H1 (cell line): Measurements from ENCODE around the gene SH3RF2. TPM values are rescaled to one million over a fixed set of nuclear protein-coding genes. Genes with fewer than 3 reads are reported as not detected.

Experiments
- CTCF ChIA-PET: fragments of 300-600 bp; sonication (Branson Sonifier 250); formaldehyde crosslinking; loops from one replicate; lab custom pipeline; 2021; ENCODE audit not compliant: partially characterized antibody; lab: Charles Lee
- POLR2A ChIA-PET: fragments of 300-600 bp; sonication (Branson Sonifier 250); formaldehyde crosslinking; loops from one replicate; lab custom pipeline; 2021; ENCODE audit warnings: inconsistent platforms; ENCODE audit not compliant: partially characterized antibody; lab: Charles Lee
- DNase-seq, 2 experiments: peaks; one replicate each; pipeline versions ENCODE4 v3.0.0 to v3.0.0-alpha.2; 2010 to 2022; ENCODE audit warnings: low spot score in 2 of 2, low read depth in 1 of 2, mixed read lengths in 1 of 2
- FAIRE-seq: peaks from 2 replicates; lab custom pipeline; 2011; peaks lifted over from hg19 to GRCh38; lab: Jason Lieb, UNC
- H2AFZ ChIP-seq: 2 replicates; pipeline ENCODE4 v1.8.1; 2012; ENCODE audit warnings: low read length, inconsistent platforms
- H2AK5ac ChIP-seq: 2 replicates; pipeline ENCODE4 v1.6.1; 2013; ENCODE audit warnings: low read depth, low read length
- H2BK120ac ChIP-seq: replicated peaks from 2 replicates; pipeline ENCODE3; 2013; ENCODE audit warnings: low read depth, low read length, inconsistent platforms
- H2BK12ac ChIP-seq: 2 replicates; pipeline ENCODE4 v1.6.1; 2013; ENCODE audit warnings: low read depth, low read length
- H2BK15ac ChIP-seq: 2 replicates; pipeline ENCODE4 v1.6.1; 2013; ENCODE audit warnings: low read length
- H2BK20ac ChIP-seq: 2 replicates; pipeline ENCODE4 v1.6.1; 2013; ENCODE audit warnings: low read length
- H2BK5ac ChIP-seq: 2 replicates; pipeline ENCODE4 v1.6.1; 2013; ENCODE audit warnings: low read depth, low read length
- H3K14ac ChIP-seq: 2 replicates; pipeline ENCODE4 v1.6.1; 2013; ENCODE audit warnings: inconsistent platforms; ENCODE audit not compliant: insufficient read length
- H3K18ac ChIP-seq: 2 replicates; pipeline ENCODE4 v1.6.1; 2013; ENCODE audit warnings: low read length; ENCODE audit errors: extremely low read depth
- H3K23ac ChIP-seq: 2 replicates; pipeline ENCODE4 v1.6.1; 2013; ENCODE audit warnings: inconsistent platforms; ENCODE audit not compliant: insufficient read length
- H3K23me2 ChIP-seq: 2 replicates; pipeline ENCODE4 v1.6.1; 2013; ENCODE audit warnings: low read depth, low read length
- H3K27ac ChIP-seq: 2 replicates; pipeline ENCODE4 v1.6.1; 2011; ENCODE audit warnings: low read depth, low read length, inconsistent platforms
- H3K27me3 ChIP-seq, 4 experiments: replicated peaks in 1 of 4; 1 replicate in 1 of 4; 2 replicates in 3 of 4; pipeline versions ENCODE4 v1.6.1 to v1.8.1; 2011 to 2013; ENCODE audit warnings: low read length in 3 of 4, mild to moderate bottlenecking in 3 of 4, inconsistent platforms in 2 of 4, mixed read lengths in 2 of 4, moderate library complexity in 1 of 4; ENCODE audit not compliant: control insufficient read depth in 3 of 4, insufficient read depth in 3 of 4; ENCODE audit errors: extremely low read depth in 1 of 4
- H3K36me3 ChIP-seq, 4 experiments: 2 replicates each; pipeline versions ENCODE4 v1.6.1 to v1.8.1; 2011 to 2013; ENCODE audit warnings: mild to moderate bottlenecking in 4 of 4, low read length in 3 of 4, moderate library complexity in 2 of 4, control low read depth in 1 of 4, inconsistent platforms in 1 of 4; ENCODE audit not compliant: insufficient read depth in 4 of 4, control insufficient read depth in 2 of 4
- H3K4ac ChIP-seq: replicated peaks from 2 replicates; pipeline ENCODE3; 2013; ENCODE audit warnings: low read length, low read depth, mixed read lengths, inconsistent platforms; ENCODE audit not compliant: insufficient read length
- H3K4me1 ChIP-seq, 4 experiments: replicated peaks in 1 of 4; 1 replicate in 1 of 4; 2 replicates in 3 of 4; pipeline versions ENCODE4 v1.6.1 to v1.8.1; 2011 to 2013; ENCODE audit warnings: low read length in 3 of 4, inconsistent platforms in 2 of 4, mixed read lengths in 1 of 4; ENCODE audit not compliant: insufficient read depth in 4 of 4, control insufficient read depth in 3 of 4
- H3K4me2 ChIP-seq, 2 experiments: 2 replicates each; pipeline versions ENCODE4 v1.6.1 to v1.8.1; 2011 to 2013; ENCODE audit warnings: low read depth in 2 of 2, low read length in 2 of 2, control low read depth in 1 of 2, inconsistent platforms in 1 of 2, mild to moderate bottlenecking in 1 of 2; ENCODE audit not compliant: insufficient read depth in 1 of 2
- H3K4me3 ChIP-seq, 4 experiments: fragments of 200-600, 300-600 bp in 1 of 4; sonication (generic), shearing (Covaris generic), sonication (Bioruptor Twin) in 1 of 4; 2 replicates each; pipeline versions ENCODE4 v1.5.1 to v1.8.1; 2011 to 2016; ENCODE audit warnings: low read length in 4 of 4, low read depth in 3 of 4, control low read depth in 2 of 4, inconsistent platforms in 2 of 4, mild to moderate bottlenecking in 2 of 4, mixed read lengths in 1 of 4, moderate library complexity in 1 of 4; ENCODE audit not compliant: insufficient read depth in 2 of 4; ENCODE audit errors: extremely low read depth in 1 of 4
- H3K56ac ChIP-seq: replicated peaks from 2 replicates; pipeline ENCODE3; 2013; ENCODE audit warnings: low read depth, mild to moderate bottlenecking, mixed read lengths, low read length, inconsistent platforms; ENCODE audit not compliant: insufficient read length
- H3K79me1 ChIP-seq: 2 replicates; pipeline ENCODE4 v1.6.1; 2013; ENCODE audit warnings: low read depth, low read length, control low read depth
- H3K79me2 ChIP-seq, 2 experiments: 2 replicates each; pipeline versions ENCODE4 v1.6.1 to v1.8.1; 2012 to 2013; ENCODE audit warnings: low read length in 2 of 2, mild to moderate bottlenecking in 2 of 2, inconsistent platforms in 1 of 2; ENCODE audit not compliant: insufficient read depth in 2 of 2, control insufficient read depth in 1 of 2
- H3K9ac ChIP-seq, 4 experiments: replicated peaks in 1 of 4; 1 replicate in 1 of 4; 2 replicates in 3 of 4; pipeline versions ENCODE4 v1.6.1 to v1.8.1; 2011 to 2013; ENCODE audit warnings: low read depth in 3 of 4, low read length in 3 of 4, control low read depth in 2 of 4, mild to moderate bottlenecking in 2 of 4, moderate library complexity in 2 of 4, inconsistent platforms in 1 of 4; ENCODE audit errors: extremely low read depth in 1 of 4
- H3K9me3 ChIP-seq, 2 experiments: 2 replicates each; pipeline versions ENCODE4 v1.6.1 to v1.8.1; 2012 to 2013; ENCODE audit warnings: mild to moderate bottlenecking in 2 of 2, moderate library complexity in 2 of 2, control low read depth in 1 of 2, inconsistent platforms in 1 of 2, low read depth in 1 of 2, low read length in 1 of 2, mixed read lengths in 1 of 2; ENCODE audit not compliant: insufficient read depth in 2 of 2
- H4K20me1 ChIP-seq, 2 experiments: replicated peaks in 1 of 2; 2 replicates each; pipeline versions ENCODE3 to v1.8.1; 2011 to 2013; ENCODE audit warnings: inconsistent platforms in 2 of 2, low read length in 2 of 2, mild to moderate bottlenecking in 1 of 2; ENCODE audit not compliant: insufficient read depth in 2 of 2, control insufficient read depth in 1 of 2
- H4K5ac ChIP-seq: 2 replicates; pipeline ENCODE4 v1.6.1; 2013; ENCODE audit warnings: low read length, low read depth, mixed read lengths, inconsistent platforms; ENCODE audit not compliant: insufficient read length
- H4K8ac ChIP-seq: 2 replicates; pipeline ENCODE4 v1.8.0; 2013; ENCODE audit warnings: mild to moderate bottlenecking, moderate library complexity, low read length, inconsistent platforms; ENCODE audit not compliant: insufficient read depth; ENCODE audit errors: extremely low read depth
- H4K91ac ChIP-seq: replicated peaks from 2 replicates; pipeline ENCODE3; 2013; ENCODE audit warnings: low read length, mixed read lengths, inconsistent platforms; ENCODE audit not compliant: insufficient read length
- ATF3 ChIP-seq: IDR thresholded peaks from 2 replicates; pipeline ENCODE4 v1.6.1; 2011; ENCODE audit warnings: low read depth, mild to moderate bottlenecking, low read length; ENCODE audit not compliant: insufficient read depth
- E2F6 ChIP-seq: IDR thresholded peaks from 2 replicates; pipeline ENCODE4 v1.6.1; 2012; ENCODE audit warnings: inconsistent platforms
- KDM1A ChIP-seq: fragments of 200-600, 300-600 bp; sonication (generic); IDR thresholded peaks from 2 replicates; pipeline ENCODE4 v1.7.1; 2016; ENCODE audit warnings: mild to moderate bottlenecking, low read length, borderline replicate concordance
- MAX ChIP-seq: IDR thresholded peaks from 2 replicates; pipeline ENCODE4 v1.6.1; 2012; ENCODE audit warnings: inconsistent platforms
- RXRA ChIP-seq: IDR thresholded peaks from 2 replicates; pipeline ENCODE4 v1.6.1; 2011; ENCODE audit warnings: low read depth, mild to moderate bottlenecking, low read length, moderate library complexity; ENCODE audit not compliant: insufficient read depth
- SRF ChIP-seq: IDR thresholded peaks from 2 replicates; pipeline ENCODE4 v1.6.1; 2011; ENCODE audit warnings: mild to moderate bottlenecking, low read depth, low read length, moderate library complexity
- WGBS, 2 experiments: shearing (Covaris generic) in 1 of 2; methylation state at CpG; one replicate each; pipeline versions ENCODE4 v1.1.6 to v1.1.7; 2013 to 2015; ENCODE audit warnings: low lambda C conversion rate in 2 of 2, mixed read lengths in 2 of 2, inconsistent platforms in 1 of 2, low coverage in 1 of 2, missing lambda C conversion rate in 1 of 2; ENCODE audit not compliant: insufficient replicate concordance in 2 of 2, insufficient coverage in 1 of 2, insufficient read length in 1 of 2; ENCODE audit errors: extremely low coverage in 1 of 2, missing lambda C conversion rate in 1 of 2; 5-methylcytosine and 5-hydroxymethylcytosine counted together
- polyA plus RNA-seq, 7 experiments: library from polyadenylated mRNA; depleted of rRNA in 3 of 7; stranded (reverse) in 5 of 7; unstranded in 2 of 7; fragments of >200 nt in 5 of 7; fragments of 200-250 nt in 2 of 7; gene quantifications; 1 replicate in 5 of 7; 2 replicates in 1 of 7; 4 replicates in 1 of 7; pipeline versions ENCODE4 v1.2.1 to v1.2.3, GENCODE V29; 2011 to 2013; ENCODE audit warnings: missing spikeins in 2 of 7, mixed read lengths in 2 of 7
- total RNA-seq: library from RNA; stranded (reverse); fragmentation: NEBNext Ultra II Directional; extraction: Animal tissue kit (Norgen Biotek cat#: 25700); gene quantifications from 2 replicates; pipeline ENCODE4 v1.2.1, GENCODE V29; 2021

Gene SH3RF2
- total and polyA plus RNA-seq, 2 of the 8 experiments (the other 6 are each of a cell fraction or from before 2014, with no cell fraction given) = 0.80 to 0.95 TPM

GRCh38 chr5:145919413-145919812 lies 17.0 kb upstream of the SH3RF2 start:
- H2BK120ac ChIP-seq = no peak overlapping the region
- no peak overlapping the region for H4K8ac ChIP-seq
- no peaks in the 10 kb centered on the region for H3K9me3 ChIP-seq
- H3K23ac ChIP-seq = no peak overlapping the region
- H2BK20ac ChIP-seq = no peak overlapping the region
- 88 to 100% methylated on average over 1 to 6 of the region's 6 CpGs for WGBS, 2 experiments
- H4K91ac ChIP-seq = no peak overlapping the region
- H3K27me3 ChIP-seq = no peaks in the 10 kb centered on the region
- no peak overlapping the region for H3K56ac ChIP-seq
- ChIA-PET POLR2A (interaction anchor here (1.3 kb wide), 1 partner anchor 9 kb away, joined by 3 read pairs; no protein-coding TSS in a partner anchor), CTCF (interaction anchor here (1.3 to 4.4 kb wide), 3 partner anchors 12 to 122 kb away, joined by 5 to 31 read pairs (median 8); no protein-coding TSS in a partner anchor)
- no peak overlapping the region for H4K5ac ChIP-seq
- DNase-seq (no peak), FAIRE-seq (no peak)
- no peak overlapping the region for H3K14ac ChIP-seq
- no peak overlapping the region for H2AFZ ChIP-seq
- no peak overlapping the region for H3K4me2 ChIP-seq
- no peaks in the 10 kb centered on the region for H3K23me2 ChIP-seq
- no peak overlapping the region for H3K4ac ChIP-seq
- no peak overlapping the region for H3K18ac ChIP-seq
- H3K9ac ChIP-seq = no peak overlapping the region
- H2BK5ac ChIP-seq = no peak overlapping the region
- H3K79me1 ChIP-seq = no peaks in the 10 kb centered on the region
- no peaks in the 10 kb centered on the region for H4K20me1 ChIP-seq
- no peak overlapping the region for H2BK15ac ChIP-seq
- H2AK5ac ChIP-seq = no peak overlapping the region
- H3K36me3 ChIP-seq = no peaks in the 10 kb centered on the region
- H3K4me1 ChIP-seq = peaks cover 0 to 4% (median 0%) of the 10 kb centered on the region in 4 experiments; a peak in 2 of 7 replicates
- H3K4me3 ChIP-seq = no peak overlapping the region
- H2BK12ac ChIP-seq = no peak overlapping the region
- H3K79me2 ChIP-seq = no peaks in the 10 kb centered on the region
- H3K27ac ChIP-seq = no peak overlapping the region
- TF ChIP-seq SRF = no peak
- TF ChIP-seq RXRA = no peak
- TF ChIP-seq KDM1A = no peak
- TF ChIP-seq E2F6 = no peak
- TF ChIP-seq ATF3 = no peak
- TF ChIP-seq MAX = no peak
